HCT116 (cell line): ENCODE data around the gene KCTD14. TPM values are rescaled to one million over a fixed set of nuclear protein-coding genes. Genes with fewer than 3 reads are reported as not detected.

Source experiments
- ATAC-seq: fragments of 200-7000 bp; cut with Tn5 transposase; 2 replicates; pipeline ENCODE4 v1.9.1; 2020; ENCODE audit warnings: mild to moderate bottlenecking, moderate library complexity
- BruUV-seq: library from RNA; stranded (reverse); fragments of 400-500 nt; replicated peaks from 2 replicates; lab custom pipeline; 2021; lab: Mats Ljungman, UMichigan
- CTCF ChIA-PET: fragments of 300-600 bp; sonication (Branson Sonifier 250); formaldehyde crosslinking; loops from one replicate; lab custom pipeline; 2021; ENCODE audit warnings: antibody characterized with exemption; lab: Charles Lee
- POLR2A ChIA-PET: fragments of 300-600, 350-600 bp; sonication (Branson Sonifier 250); formaldehyde crosslinking; loops from one replicate; lab custom pipeline; 2021; ENCODE audit warnings: antibody characterized with exemption; lab: Charles Lee
- RAD21 ChIA-PET, 2 experiments: fragments of 300-600 bp; sonication (Branson Sonifier 250); formaldehyde crosslinking; loops; one replicate each; lab custom pipeline; 2023; ENCODE audit warnings: low total read pairs in 2 of 2; ENCODE audit not compliant: uncharacterized antibody in 2 of 2, unreplicated experiment in 2 of 2, low non-redundant PET in 1 of 2; lab: Charles Lee
- DNase-seq: peaks from one replicate; pipeline ENCODE4 v3.0.0-alpha.2; 2010; ENCODE audit warnings: low read depth, low spot score
- H2AFZ ChIP-seq: fragments of 200-600 bp; shearing (Covaris generic), sonication (generic); 2 replicates; pipeline ENCODE4 v1.6.1; 2017; ENCODE audit warnings: low read depth, mixed run types, mixed read lengths, antibody characterized with exemption, low read length; ENCODE audit not compliant: poor library complexity, severe bottlenecking
- H3K27ac ChIP-seq: 2 replicates; pipeline ENCODE4 v1.5.1; 2012; ENCODE audit warnings: low read depth, low read length
- H3K27me3 ChIP-seq: fragments of 200-600 bp; sonication (generic); 2 replicates; pipeline ENCODE4 v1.6.1; 2016; ENCODE audit warnings: mixed run types, low read length, mixed read lengths; ENCODE audit not compliant: insufficient read depth
- H3K36me3 ChIP-seq, 2 experiments: fragments of 200-500 bp in 1 of 2; fragments of 200-600 bp in 1 of 2; sonication (Bioruptor generic) in 1 of 2; sonication (generic) in 1 of 2; 2 replicates each; pipeline versions ENCODE4 v1.5.1 to v1.6.1; 2014 to 2016; ENCODE audit warnings: low read length in 2 of 2, inconsistent platforms in 1 of 2, mixed read lengths in 1 of 2, mixed run types in 1 of 2; ENCODE audit not compliant: insufficient read depth in 2 of 2, control insufficient read depth in 1 of 2
- H3K4me1 ChIP-seq, 2 experiments: fragments of 200-600 bp in 1 of 2; sonication (generic) in 1 of 2; 2 replicates each; pipeline versions ENCODE4 v1.5.1 to v1.6.1; 2012 to 2017; ENCODE audit warnings: low read length in 2 of 2, inconsistent platforms in 1 of 2, mild to moderate bottlenecking in 1 of 2, mixed read lengths in 1 of 2, mixed run types in 1 of 2, moderate library complexity in 1 of 2; ENCODE audit not compliant: insufficient read depth in 2 of 2, control insufficient read depth in 1 of 2
- H3K4me2 ChIP-seq: fragments of 200-600 bp; sonication (generic); 2 replicates; pipeline ENCODE4 v1.6.1; 2017; ENCODE audit warnings: mixed run types, low read length, mixed read lengths
- H3K4me3 ChIP-seq, 2 experiments: fragments of 200-600 bp in 1 of 2; sonication (generic) in 1 of 2; replicated peaks in 1 of 2; 2 replicates each; pipeline ENCODE4 v1.5.1; 2011 to 2016; ENCODE audit warnings: low read length in 2 of 2, control low read depth in 1 of 2, low read depth in 1 of 2, mild to moderate bottlenecking in 1 of 2, mixed read lengths in 1 of 2, mixed run types in 1 of 2
- H3K79me2 ChIP-seq: fragments of 200-600 bp; sonication (generic); 2 replicates; pipeline ENCODE4 v1.6.1; 2017; ENCODE audit warnings: mild to moderate bottlenecking, mixed run types, low read length, moderate library complexity, mixed read lengths; ENCODE audit not compliant: insufficient read depth
- H3K9ac ChIP-seq: fragments of 200-600 bp; sonication (generic); 2 replicates; pipeline ENCODE4 v1.6.1; 2016; ENCODE audit warnings: low read length, mixed read lengths
- H3K9me2 ChIP-seq: fragments of 200-600 bp; sonication (generic), shearing (Covaris generic); 2 replicates; pipeline ENCODE4 v1.6.1; 2017; ENCODE audit warnings: mixed run types, mild to moderate bottlenecking, moderate library complexity; ENCODE audit not compliant: insufficient read depth
- H3K9me3 ChIP-seq, 2 experiments: fragments of 200-500 bp in 1 of 2; fragments of 200-600 bp in 1 of 2; sonication (Bioruptor generic) in 1 of 2; sonication (generic) in 1 of 2; 2 replicates each; pipeline ENCODE4 v1.6.1; 2014 to 2017; ENCODE audit warnings: low read length in 2 of 2, mixed read lengths in 2 of 2, inconsistent platforms in 1 of 2, low read depth in 1 of 2, mild to moderate bottlenecking in 1 of 2, mixed run types in 1 of 2, moderate library complexity in 1 of 2; ENCODE audit not compliant: control insufficient read depth in 1 of 2, insufficient read depth in 1 of 2
- H4K20me1 ChIP-seq: fragments of 200-600 bp; sonication (generic), shearing (Covaris generic); 2 replicates; pipeline ENCODE4 v1.6.1; 2017; ENCODE audit warnings: mixed run types, mild to moderate bottlenecking, moderate library complexity; ENCODE audit not compliant: insufficient read depth
- CBX3 ChIP-seq: IDR thresholded peaks from 2 replicates; pipeline ENCODE4 v1.6.1; 2012; ENCODE audit warnings: low read depth
- ELF1 ChIP-seq: IDR thresholded peaks from 2 replicates; pipeline ENCODE4 v1.6.1; 2012; ENCODE audit warnings: low read depth, borderline replicate concordance
- EZH2phosphoT487 ChIP-seq: fragments of 200-600 bp; IDR thresholded peaks from 2 replicates; pipeline ENCODE4 v1.6.1; 2018; ENCODE audit warnings: antibody characterized with exemption, borderline replicate concordance
- JUND ChIP-seq: IDR thresholded peaks from 2 replicates; pipeline ENCODE4 v1.6.1; 2012
- POLR2AphosphoS5 ChIP-seq: IDR thresholded peaks from 2 replicates; pipeline ENCODE4 v1.6.1; 2011; ENCODE audit warnings: mild to moderate bottlenecking, low read depth, low read length, moderate library complexity
- RAD21 ChIP-seq: IDR thresholded peaks from 2 replicates; pipeline ENCODE4 v1.6.1; 2012; ENCODE audit warnings: low read depth, mild to moderate bottlenecking
- SRF ChIP-seq: IDR thresholded peaks from 2 replicates; pipeline ENCODE4 v1.6.1; 2012; ENCODE audit warnings: low read depth
- TCF7L2 ChIP-seq: IDR thresholded peaks from 2 replicates; pipeline ENCODE4 v1.7.0; 2011; ENCODE audit warnings: borderline replicate concordance, inconsistent platforms; ENCODE audit not compliant: insufficient read depth, insufficient read length; ENCODE audit errors: extremely low read depth
- YY1 ChIP-seq: IDR thresholded peaks from 2 replicates; pipeline ENCODE4 v1.6.1; 2011; ENCODE audit warnings: low read length, low read depth, moderate library complexity, mild to moderate bottlenecking; ENCODE audit not compliant: insufficient replicate concordance; ENCODE audit errors: extremely low read depth
- intact Hi-C: fragments of 100-400 bp; cut with micrococcal nuclease; formaldehyde crosslinking; loops from 2 replicates; pipeline ENCODE4 v1.10.0; 2022
- total RNA-seq: library from RNA; stranded (reverse); gene quantifications from one replicate; pipeline ENCODE4 v1.2.1, GENCODE V29; 2021; ENCODE audit not compliant: unreplicated experiment
- TF ChIP-seq, protein P1 (sequence below), 3 experiments: fragments of 200-600 bp in 1 of 3; sonication (generic) in 1 of 3; IDR thresholded peaks in 2 of 3; conservative IDR thresholded peaks in 1 of 3; 2 replicates each; pipeline ENCODE4 v1.5.1; 2012 to 2017; ENCODE audit warnings: low read depth in 2 of 3, low read length in 2 of 3, antibody characterized with exemption in 1 of 3, borderline replicate concordance in 1 of 3, control low read depth in 1 of 3, mild to moderate bottlenecking in 1 of 3, mixed read lengths in 1 of 3, mixed run types in 1 of 3, moderate library complexity in 1 of 3; ENCODE audit not compliant: insufficient read depth in 1 of 3
- TF ChIP-seq, protein P2 (sequence below): IDR thresholded peaks from 2 replicates; pipeline ENCODE4 v1.6.1; 2011; ENCODE audit warnings: mild to moderate bottlenecking, low read length, moderate library complexity; ENCODE audit not compliant: insufficient replicate concordance; ENCODE audit errors: extremely low read depth

The KCTD14 gene
- total RNA-seq, 1 experiment from 2014 or later = 15.2 TPM

DNA sequence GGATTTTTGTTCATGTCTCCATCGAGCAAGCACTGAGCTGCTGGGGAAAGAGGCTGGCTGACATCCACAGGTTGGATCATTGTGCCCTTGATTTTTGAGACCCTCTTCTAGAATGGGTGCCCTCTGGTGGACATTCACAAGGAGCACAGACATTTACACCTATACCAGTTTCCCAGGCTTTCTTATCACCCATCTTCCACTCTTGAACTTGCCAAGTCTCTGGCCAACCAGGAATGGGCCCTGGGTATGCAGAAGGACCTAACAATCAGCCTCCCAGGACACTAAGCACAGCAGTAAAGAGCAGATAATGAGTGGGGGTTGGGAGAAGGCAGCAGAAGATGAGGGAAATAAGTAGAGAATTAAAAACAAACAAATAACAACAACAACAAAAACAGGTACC is 22.9 kb downstream of the KCTD14 start:
- Histone ChIP-seq H3K9me2 (no peaks in the 10 kb centered on the region), H3K27me3 (no peaks in the 10 kb centered on the region), H3K4me1 (peaks cover 7 to 8% of the 10 kb centered on the region in 2 experiments), H4K20me1 (no peaks in the 10 kb centered on the region), H3K36me3 (no peaks in the 10 kb centered on the region), H3K79me2 (no peaks in the 10 kb centered on the region), H3K9ac (no peak overlapping the region), H3K4me2 (no peak overlapping the region), H2AFZ (peak overlapping the region; percentile 72), H3K27ac (no peak overlapping the region), H3K4me3 (no peak overlapping the region), H3K9me3 (no peaks in the 10 kb centered on the region)
- intact Hi-C loops = loop anchor here (1.0 kb wide), 1 partner anchor 224 kb away; no protein-coding TSS in a partner anchor
- TF ChIP-seq YY1 = peak; percentile 13
- TF ChIP-seq, protein P1, sequence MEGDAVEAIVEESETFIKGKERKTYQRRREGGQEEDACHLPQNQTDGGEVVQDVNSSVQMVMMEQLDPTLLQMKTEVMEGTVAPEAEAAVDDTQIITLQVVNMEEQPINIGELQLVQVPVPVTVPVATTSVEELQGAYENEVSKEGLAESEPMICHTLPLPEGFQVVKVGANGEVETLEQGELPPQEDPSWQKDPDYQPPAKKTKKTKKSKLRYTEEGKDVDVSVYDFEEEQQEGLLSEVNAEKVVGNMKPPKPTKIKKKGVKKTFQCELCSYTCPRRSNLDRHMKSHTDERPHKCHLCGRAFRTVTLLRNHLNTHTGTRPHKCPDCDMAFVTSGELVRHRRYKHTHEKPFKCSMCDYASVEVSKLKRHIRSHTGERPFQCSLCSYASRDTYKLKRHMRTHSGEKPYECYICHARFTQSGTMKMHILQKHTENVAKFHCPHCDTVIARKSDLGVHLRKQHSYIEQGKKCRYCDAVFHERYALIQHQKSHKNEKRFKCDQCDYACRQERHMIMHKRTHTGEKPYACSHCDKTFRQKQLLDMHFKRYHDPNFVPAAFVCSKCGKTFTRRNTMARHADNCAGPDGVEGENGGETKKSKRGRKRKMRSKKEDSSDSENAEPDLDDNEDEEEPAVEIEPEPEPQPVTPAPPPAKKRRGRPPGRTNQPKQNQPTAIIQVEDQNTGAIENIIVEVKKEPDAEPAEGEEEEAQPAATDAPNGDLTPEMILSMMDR (IDR thresholded peaks at IDR 0.05 in 2 of 3, conservative IDR thresholded peaks at IDR 0.05 in 1 of 3; ENCODE audit: borderline replicate concordance in 1 of 3, insufficient read depth in 1 of 3, low read depth in 2 of 3, low read length in 2 of 3) = peak; percentile 58 to 76 (median 71); a peak in 5 of 6 replicates
- TF ChIP-seq RAD21 = peak; percentile 67
- no peak for TF ChIP-seq EZH2phosphoT487
- peak; percentile 68 for DNase-seq
- RAD21 ChIA-PET = no interaction called here
- peak; percentile 95 for ATAC-seq
- BruUV-seq = no TSS peak
- CTCF ChIA-PET = interaction anchor here (1.0 to 2.0 kb wide), 7 partner anchors 8 to 362 kb away, joined by 3 to 10 read pairs (median 4); partner anchors contain the start of gene NDUFC2
- POLR2A ChIA-PET = no interaction called here

DNA sequence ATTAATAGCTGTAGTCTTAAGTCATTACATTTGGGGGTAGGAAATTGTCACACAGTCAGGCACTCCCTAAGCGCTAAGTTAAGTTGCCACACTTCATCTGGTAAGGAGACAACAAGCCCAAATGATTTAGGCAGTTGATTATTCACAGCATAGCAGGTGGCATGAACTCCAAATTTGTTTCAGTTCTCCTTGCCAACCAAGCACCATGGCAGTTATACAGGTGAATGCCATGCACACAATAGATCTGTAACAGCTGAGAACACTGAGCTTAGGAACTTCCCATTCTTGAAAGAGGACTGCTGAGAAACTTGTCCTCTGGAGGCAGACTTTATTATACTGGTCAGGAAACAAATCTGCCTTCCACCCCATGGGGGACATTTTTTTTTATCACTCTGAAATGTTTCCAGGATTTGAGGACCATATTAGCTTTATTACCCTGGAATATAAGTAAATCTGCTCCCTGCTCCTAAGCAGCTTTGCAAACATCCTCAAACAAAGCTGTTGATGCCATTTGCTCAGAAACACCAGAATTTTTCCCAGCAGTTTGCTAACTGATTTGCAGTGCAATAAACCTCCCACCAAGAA is 23.5 kb downstream of the KCTD14 start:
- ChIA-PET POLR2A (no interaction called here), CTCF (interaction anchor here (0.9 to 2.0 kb wide), 8 partner anchors 9 to 361 kb away, joined by 3 to 10 read pairs (median 4); partner anchors contain the start of gene NDUFC2), RAD21 (no interaction called here)
- intact Hi-C loops = loop anchor here (1.0 kb wide), 1 partner anchor 223 kb away; no protein-coding TSS in a partner anchor
- no peaks in the 10 kb centered on the region for H3K27me3 ChIP-seq
- H3K79me2 ChIP-seq = no peaks in the 10 kb centered on the region
- H3K9me2 ChIP-seq = no peaks in the 10 kb centered on the region
- no TSS peak for BruUV-seq
- H3K4me2 ChIP-seq = no peak overlapping the region
- no peak for ATAC-seq
- no peak overlapping the region for H3K4me3 ChIP-seq
- no peaks in the 10 kb centered on the region for H3K36me3 ChIP-seq
- H4K20me1 ChIP-seq = no peaks in the 10 kb centered on the region
- H3K9me3 ChIP-seq = no peaks in the 10 kb centered on the region
- no peak overlapping the region for H3K9ac ChIP-seq
- DNase-seq = no peak
- peak overlapping the region; percentile 72 for H2AFZ ChIP-seq
- peaks cover 9 to 10% of the 10 kb centered on the region in 2 experiments for H3K4me1 ChIP-seq
- H3K27ac ChIP-seq = no peak overlapping the region
- TF ChIP-seq RAD21 = no peak
- TF ChIP-seq, protein P2, sequence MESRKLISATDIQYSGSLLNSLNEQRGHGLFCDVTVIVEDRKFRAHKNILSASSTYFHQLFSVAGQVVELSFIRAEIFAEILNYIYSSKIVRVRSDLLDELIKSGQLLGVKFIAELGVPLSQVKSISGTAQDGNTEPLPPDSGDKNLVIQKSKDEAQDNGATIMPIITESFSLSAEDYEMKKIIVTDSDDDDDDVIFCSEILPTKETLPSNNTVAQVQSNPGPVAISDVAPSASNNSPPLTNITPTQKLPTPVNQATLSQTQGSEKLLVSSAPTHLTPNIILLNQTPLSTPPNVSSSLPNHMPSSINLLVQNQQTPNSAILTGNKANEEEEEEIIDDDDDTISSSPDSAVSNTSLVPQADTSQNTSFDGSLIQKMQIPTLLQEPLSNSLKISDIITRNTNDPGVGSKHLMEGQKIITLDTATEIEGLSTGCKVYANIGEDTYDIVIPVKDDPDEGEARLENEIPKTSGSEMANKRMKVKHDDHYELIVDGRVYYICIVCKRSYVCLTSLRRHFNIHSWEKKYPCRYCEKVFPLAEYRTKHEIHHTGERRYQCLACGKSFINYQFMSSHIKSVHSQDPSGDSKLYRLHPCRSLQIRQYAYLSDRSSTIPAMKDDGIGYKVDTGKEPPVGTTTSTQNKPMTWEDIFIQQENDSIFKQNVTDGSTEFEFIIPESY = no peak
- no peak for TF ChIP-seq TCF7L2
- TF ChIP-seq CBX3 = no peak
- no peak for TF ChIP-seq SRF
- TF ChIP-seq ELF1 = no peak
- TF ChIP-seq POLR2AphosphoS5 = no peak
- TF ChIP-seq JUND = no peak
- TF ChIP-seq YY1 = no peak
